HL-60 (cell line): Measurements from ENCODE around the gene PKD1.

Experiments
- DNase-seq, 2 experiments: peaks; one replicate each; pipeline ENCODE4 v3.0.0-alpha.2; 2010 to 2020; ENCODE audit warnings: low read depth in 1 of 2, low spot score in 1 of 2
- H3K27ac ChIP-seq: fragments of 250-450 bp; sonication (Bioruptor Pico); replicated peaks from 2 replicates; pipeline ENCODE4 v1.5.1; 2020; ENCODE audit warnings: mild to moderate bottlenecking, moderate library complexity
- H3K27me3 ChIP-seq: fragments of 250-450 bp; sonication (Bioruptor Pico); 2 replicates; pipeline ENCODE4 v1.5.1; 2021; ENCODE audit warnings: mild to moderate bottlenecking, moderate library complexity; ENCODE audit not compliant: insufficient read depth, poor library complexity, severe bottlenecking
- H3K4me3 ChIP-seq: replicated peaks from 2 replicates; pipeline ENCODE4 v1.5.1; 2011; ENCODE audit warnings: mild to moderate bottlenecking, control low read depth, low read length; ENCODE audit not compliant: insufficient read depth
- CTCF ChIP-seq: IDR thresholded peaks from one replicate; pipeline ENCODE4 v1.5.1; 2011; ENCODE audit warnings: low read length, control low read depth, inconsistent platforms; ENCODE audit not compliant: insufficient read depth
- GABPA ChIP-seq: IDR thresholded peaks from 2 replicates; pipeline ENCODE4 v1.6.1; 2012; ENCODE audit warnings: low read depth
- POLR2AphosphoS5 ChIP-seq: IDR thresholded peaks from 2 replicates; pipeline ENCODE4 v1.6.1; 2012; ENCODE audit warnings: low read depth
- REST ChIP-seq: IDR thresholded peaks from 2 replicates; pipeline ENCODE4 v1.6.1; 2012; ENCODE audit warnings: low read depth; ENCODE audit not compliant: insufficient replicate concordance
- SPI1 ChIP-seq: IDR thresholded peaks from 2 replicates; pipeline ENCODE4 v1.6.1; 2012; ENCODE audit warnings: low read depth, mild to moderate bottlenecking, borderline replicate concordance

PKD1 gene

GRCh38 chr16:2076072-2076865 is 59.4 kb downstream of the PKD1 start:
- TF ChIP-seq SPI1 (no peak), POLR2AphosphoS5 (no peak), GABPA (no peak), REST (no peak), CTCF (no peak)
- Histone ChIP-seq H3K27ac (no peak overlapping the region), H3K4me3 (no peak overlapping the region), H3K27me3 (no peaks in the 10 kb centered on the region)
- DNase-seq = no peak

- no peak overlapping the region for H3K4me3 ChIP-seq
- no peaks in the 10 kb centered on the region for H3K27me3 ChIP-seq
- no peak overlapping the region for H3K27ac ChIP-seq
- DNase-seq = no peak
- no peak for TF ChIP-seq POLR2AphosphoS5
- TF ChIP-seq REST = no peak
- TF ChIP-seq SPI1 = no peak
- no peak for TF ChIP-seq CTCF
- TF ChIP-seq GABPA = no peak
These were observed 60.1 kb downstream of the PKD1 start for GRCh38 chr16:2075631-2076030.

- Histone ChIP-seq H3K4me3 (no peak overlapping the region), H3K27ac (no peak overlapping the region), H3K27me3 (no peaks in the 10 kb centered on the region)
- TF ChIP-seq REST (no peak), CTCF (no peak), SPI1 (no peak), POLR2AphosphoS5 (no peak), GABPA (no peak)
- no peak for DNase-seq
These were observed 61.6 kb downstream of the PKD1 start for GRCh38 chr16:2074071-2074470.
